ENCODE data around the gene WDHD1.
"Not testable (repeated sequence)": the region's sequence is repeated elsewhere in the genome, so short reads cannot be mapped to it uniquely, and the experiment has no call there.

- TF ChIP-seq CTCF (conservative IDR thresholded peaks at IDR 0.05; ENCODE audit: low read length); EZH2phosphoT487 (IDR thresholded peaks at IDR 0.05; ENCODE audit: borderline replicate concordance, low read depth, low read length): not testable (repeated sequence)
Observed at GRCh38 chr14:54953609-54954008, 73.3 kb downstream of the WDHD1 start.
